ENCODE results near the gene TRAPPC11. TPM values are rescaled to one million over a fixed set of nuclear protein-coding genes. Genes with fewer than 3 reads are reported as not detected.

The TRAPPC11 gene
- total RNA-seq, 2 experiments from 2014 or later = 14.7 to 19.2 TPM

GRCh38 chr4:183635321-183635720, 23.8 kb upstream of the TRAPPC11 start:
- H3K27ac ChIP-seq (ENCODE audit: low read depth in 1 of 2, low read length in 2 of 2) = no peak overlapping the region
- Mint-ChIP-seq H3K9me3 (no peaks in the 10 kb centered on the region), H3K36me3 (ENCODE audit: low read depth) (peaks cover 4% of the 10 kb centered on the region), H3K27me3 (no peaks in the 10 kb centered on the region), H3K4me3 (no peak overlapping the region), H3K27ac (no peak overlapping the region), H3K4me1 (ENCODE audit: low read depth) (no peaks in the 10 kb centered on the region)
- POLR2A ChIA-PET = no interaction called here
- no peak for DNase-seq
- TF ChIP-seq CTCF (IDR thresholded peaks at IDR 0.05) = no peak
- no peaks in the 10 kb centered on the region for H3K27me3 ChIP-seq (ENCODE audit: control insufficient read depth in 1 of 2, insufficient read depth in 2 of 2, low read length in 2 of 2)
- no peak overlapping the region for H3K4me3 ChIP-seq (ENCODE audit: low read length)
- no peaks in the 10 kb centered on the region for H3K4me1 ChIP-seq (ENCODE audit: insufficient read depth, low read length)
- CTCF ChIA-PET = no interaction called here
- intact Hi-C loops (cut with DNase I, micrococcal nuclease) = no loop called here
- H3K9me3 ChIP-seq (ENCODE audit: control insufficient read depth in 1 of 2, insufficient read depth in 1 of 2, low read length in 2 of 2) = peaks cover 0 to 4% of the 10 kb centered on the region in 2 experiments
- no peaks in the 10 kb centered on the region for H3K36me3 ChIP-seq (ENCODE audit: insufficient read depth, low read length)
- ATAC-seq (ENCODE audit: poor library complexity) = no peak

- no peak for DNase-seq
- Mint-ChIP-seq H3K27me3 (no peaks in the 10 kb centered on the region), H3K9me3 (no peaks in the 10 kb centered on the region), H3K27ac (no peak overlapping the region), H3K4me1 (ENCODE audit: low read depth) (no peaks in the 10 kb centered on the region), H3K36me3 (ENCODE audit: low read depth) (peaks cover 4% of the 10 kb centered on the region), H3K4me3 (no peak overlapping the region)
- H3K27ac ChIP-seq (ENCODE audit: low read depth in 1 of 2, low read length in 2 of 2) = no peak overlapping the region
- POLR2A ChIA-PET = no interaction called here
- no peak for TF ChIP-seq CTCF (IDR thresholded peaks at IDR 0.05)
- no peaks in the 10 kb centered on the region for H3K27me3 ChIP-seq (ENCODE audit: control insufficient read depth in 1 of 2, insufficient read depth in 2 of 2, low read length in 2 of 2)
- no peaks in the 10 kb centered on the region for H3K36me3 ChIP-seq (ENCODE audit: insufficient read depth, low read length)
- no peak for ATAC-seq (ENCODE audit: poor library complexity)
- CTCF ChIA-PET = no interaction called here
- intact Hi-C loops (cut with DNase I, micrococcal nuclease) = no loop called here
- H3K4me1 ChIP-seq (ENCODE audit: insufficient read depth, low read length) = no peaks in the 10 kb centered on the region
- no peak overlapping the region for H3K4me3 ChIP-seq (ENCODE audit: low read length)
- peaks cover 0 to 4% of the 10 kb centered on the region in 2 experiments for H3K9me3 ChIP-seq (ENCODE audit: control insufficient read depth in 1 of 2, insufficient read depth in 1 of 2, low read length in 2 of 2)
Measured at GRCh38 chr4:183635741-183636140, 23.4 kb upstream of the TRAPPC11 start.

- CTCF ChIA-PET = no interaction called here
- ATAC-seq (ENCODE audit: poor library complexity) (no peak), DNase-seq (no peak)
- Histone ChIP-seq H3K27ac (ENCODE audit: low read depth in 1 of 2, low read length in 2 of 2) (no peak overlapping the region), H3K36me3 (ENCODE audit: insufficient read depth, low read length) (peaks cover 3% of the 10 kb centered on the region), H3K9me3 (ENCODE audit: control insufficient read depth in 1 of 2, insufficient read depth in 1 of 2, low read length in 2 of 2) (peaks cover 0 to 4% of the 10 kb centered on the region in 2 experiments), H3K27me3 (ENCODE audit: control insufficient read depth in 1 of 2, insufficient read depth in 2 of 2, low read length in 2 of 2) (no peaks in the 10 kb centered on the region), H3K4me1 (ENCODE audit: insufficient read depth, low read length) (no peaks in the 10 kb centered on the region), H3K4me3 (ENCODE audit: low read length) (no peak overlapping the region)
- no peaks in the 10 kb centered on the region for H3K4me1 Mint-ChIP-seq (ENCODE audit: low read depth)
- no peak overlapping the region for H3K4me3 Mint-ChIP-seq
- peaks cover 9% of the 10 kb centered on the region for H3K36me3 Mint-ChIP-seq (ENCODE audit: low read depth)
- POLR2A ChIA-PET = no interaction called here
- H3K9me3 Mint-ChIP-seq = no peaks in the 10 kb centered on the region
- H3K27me3 Mint-ChIP-seq = no peaks in the 10 kb centered on the region
- intact Hi-C loops (cut with DNase I, micrococcal nuclease) = no loop called here
- no peak for TF ChIP-seq CTCF (IDR thresholded peaks at IDR 0.05)
- H3K27ac Mint-ChIP-seq = no peak overlapping the region
Measured at GRCh38 chr4:183636503-183636902, 22.6 kb upstream of the TRAPPC11 start.

All from CD4-positive, alpha-beta T cell (primary cell).